GM21576 (cell line): Measurements from ENCODE around the gene SLC34A3.

ENCODE experiments used
- ATAC-seq: cut with Tn5 transposase; IDR thresholded peaks from one replicate; pipeline ENCODE4 v1.9.1; 2021; ENCODE audit warnings: mild to moderate bottlenecking, moderate library complexity; ENCODE audit not compliant: unreplicated experiment

SLC34A3 gene

DNA sequence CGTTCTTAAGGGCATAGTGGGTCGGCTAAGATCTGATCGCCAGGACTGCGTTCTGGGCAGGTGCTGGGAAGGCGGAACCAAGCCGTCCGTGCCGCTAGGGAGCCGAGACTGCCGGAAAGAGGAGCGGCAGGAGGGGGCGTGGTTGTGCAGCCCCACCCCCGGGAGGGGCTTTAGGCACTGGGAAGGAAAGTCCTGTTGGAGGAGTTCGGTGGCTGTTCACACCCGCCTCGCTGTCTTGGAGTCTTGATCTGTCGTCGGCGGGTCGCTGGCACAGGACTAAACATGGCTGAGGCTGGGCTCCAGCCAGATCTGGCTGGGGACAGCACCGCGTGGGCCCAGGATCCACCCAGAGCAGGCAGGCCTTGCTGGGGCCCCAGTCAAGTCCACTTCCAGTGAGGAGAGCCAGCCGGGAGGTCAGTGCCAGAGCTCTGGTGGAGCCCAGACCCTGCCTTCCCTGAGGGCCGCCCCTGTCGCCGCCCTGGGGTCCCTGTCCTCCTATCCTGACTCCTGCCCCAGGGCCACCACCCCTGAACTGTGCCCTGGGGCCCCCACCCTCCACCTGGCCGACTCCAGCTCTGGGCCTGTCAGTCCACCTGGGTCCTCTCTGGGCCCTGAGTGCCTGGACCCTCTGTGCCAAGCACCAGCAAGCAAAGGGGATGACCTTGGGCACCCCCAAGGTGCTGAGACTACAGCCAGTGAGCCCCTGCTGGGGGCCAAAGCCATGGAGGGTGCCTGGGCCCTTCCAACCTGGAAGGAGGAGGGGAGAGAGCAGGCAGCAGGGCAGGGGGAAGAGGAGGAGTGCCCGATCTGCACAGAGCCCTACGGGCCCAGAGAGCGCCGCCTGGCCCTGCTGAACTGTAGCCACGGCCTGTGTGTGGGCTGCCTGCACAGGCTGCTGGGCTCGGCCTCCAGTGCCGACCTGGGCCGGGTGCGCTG lies 13.2 kb upstream of the SLC34A3 start:
- no peak for ATAC-seq

DNA sequence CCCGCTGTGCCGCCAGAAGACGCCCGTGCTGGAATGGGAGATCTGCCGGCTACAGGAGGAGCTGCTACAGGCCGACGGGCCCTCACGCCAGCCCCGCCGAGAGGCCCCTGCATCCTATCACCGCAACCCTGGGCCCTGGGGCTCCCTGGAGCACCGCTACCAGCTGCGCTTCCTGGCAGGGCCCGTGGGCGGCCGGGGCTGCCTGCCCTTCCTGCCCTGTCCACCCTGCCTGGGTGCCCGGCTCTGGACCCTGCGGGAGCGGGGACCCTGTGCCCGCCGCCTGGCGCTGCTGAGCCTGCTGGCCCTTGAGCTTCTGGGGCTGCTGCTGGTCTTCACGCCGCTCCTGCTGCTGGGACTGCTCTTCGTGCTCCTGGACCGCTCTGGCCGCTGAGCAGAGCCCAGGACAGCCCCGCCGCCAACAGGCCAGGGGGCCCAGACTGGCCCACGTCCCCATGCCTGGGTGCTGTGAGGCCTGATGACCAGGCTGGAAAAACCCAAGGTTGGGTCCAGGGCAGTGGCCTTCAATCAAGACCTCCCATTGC lies 12.4 kb upstream of the SLC34A3 start:
- ATAC-seq = no peak

DNA sequence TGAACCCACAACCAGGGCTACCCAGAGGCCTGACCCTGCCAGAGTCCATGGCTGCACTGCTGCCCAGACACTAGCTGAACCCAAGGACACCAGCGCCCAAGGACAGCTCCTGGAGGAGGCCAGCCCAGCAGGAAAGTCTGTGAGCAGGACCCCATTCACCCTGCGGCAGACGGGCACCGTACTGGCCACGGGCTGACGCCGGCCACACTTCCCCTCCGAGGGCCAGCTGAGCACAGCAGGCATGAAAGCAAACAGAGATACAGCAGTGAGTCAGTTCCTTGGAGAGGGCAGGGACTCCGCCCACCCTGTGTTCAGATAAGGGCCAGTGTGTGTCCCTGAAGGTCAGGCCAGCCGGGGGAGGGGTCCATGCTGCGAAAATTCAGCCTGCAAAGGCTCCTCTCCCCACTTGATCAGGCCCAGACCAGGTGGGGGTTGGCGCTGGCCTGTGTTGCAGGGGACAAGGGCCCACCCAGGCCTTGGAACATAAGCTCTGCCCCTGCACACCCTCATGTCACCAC lies 11.9 kb upstream of the SLC34A3 start:
- ATAC-seq = no peak

DNA sequence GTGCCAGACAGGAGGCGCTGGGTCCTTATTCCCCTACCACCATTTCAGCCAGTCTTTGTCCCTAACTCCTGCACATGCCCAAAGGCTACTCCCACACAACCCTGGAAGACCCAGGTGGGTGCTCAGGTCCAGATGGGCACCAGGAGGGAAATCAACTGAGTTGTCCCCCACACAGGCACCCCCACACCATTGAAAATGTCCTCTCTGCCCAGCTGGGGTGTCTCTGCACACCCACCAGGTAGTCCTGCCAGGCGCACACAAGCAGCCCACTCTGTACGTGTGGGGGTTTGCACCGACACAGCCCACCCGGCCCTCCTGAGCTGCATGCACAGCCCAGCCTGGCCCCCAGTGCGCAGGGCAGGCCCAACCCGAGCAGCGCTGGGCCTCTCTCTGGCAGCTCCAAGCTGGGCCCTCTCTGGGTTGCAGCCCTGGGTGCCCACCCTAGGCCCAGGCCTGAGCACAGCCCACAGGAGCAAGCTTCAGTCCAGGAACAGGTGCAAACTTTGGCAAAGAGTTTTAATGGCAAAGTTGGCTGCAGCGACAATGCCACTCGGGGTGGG lies 10.9 kb upstream of the SLC34A3 start:
- ATAC-seq = no peak

DNA sequence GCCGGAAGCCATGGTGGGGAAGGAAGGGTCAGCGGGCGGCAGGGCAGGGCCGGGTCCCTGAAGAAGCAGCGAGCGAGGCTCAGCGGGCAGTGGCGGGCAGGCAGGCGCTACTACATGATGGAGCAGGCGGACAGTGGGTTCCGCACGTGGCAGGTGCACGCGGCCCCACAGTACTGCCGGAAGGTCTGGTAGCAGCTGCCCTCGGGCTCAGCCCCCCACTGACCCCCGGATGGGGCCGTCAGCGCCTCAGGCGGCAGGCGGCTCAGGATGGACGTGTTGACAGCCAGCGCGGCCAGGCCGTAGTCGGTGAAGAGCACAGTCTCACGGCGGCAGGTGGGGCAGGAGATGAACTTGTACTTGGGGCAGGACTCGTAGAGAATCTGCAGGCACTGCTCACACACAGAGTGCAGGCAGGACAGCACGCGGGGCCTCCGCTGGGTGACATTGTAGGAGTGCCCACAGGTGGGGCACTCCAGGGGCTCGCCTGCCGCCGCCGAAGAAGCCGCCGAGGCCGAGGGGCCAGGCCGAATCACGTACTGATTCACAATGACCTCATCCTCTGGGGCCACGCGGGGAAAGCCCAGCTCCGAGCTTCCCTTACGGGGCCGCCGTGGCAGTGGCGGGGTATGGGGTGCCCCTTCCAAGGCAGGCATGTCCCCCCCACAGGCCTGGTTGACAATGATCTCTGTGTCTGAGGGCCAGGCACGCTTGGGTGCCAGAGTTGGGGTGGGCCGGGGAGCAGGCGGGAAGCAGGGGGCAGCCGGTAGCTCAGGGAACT lies 10.2 kb upstream of the SLC34A3 start:
- no peak for ATAC-seq

DNA sequence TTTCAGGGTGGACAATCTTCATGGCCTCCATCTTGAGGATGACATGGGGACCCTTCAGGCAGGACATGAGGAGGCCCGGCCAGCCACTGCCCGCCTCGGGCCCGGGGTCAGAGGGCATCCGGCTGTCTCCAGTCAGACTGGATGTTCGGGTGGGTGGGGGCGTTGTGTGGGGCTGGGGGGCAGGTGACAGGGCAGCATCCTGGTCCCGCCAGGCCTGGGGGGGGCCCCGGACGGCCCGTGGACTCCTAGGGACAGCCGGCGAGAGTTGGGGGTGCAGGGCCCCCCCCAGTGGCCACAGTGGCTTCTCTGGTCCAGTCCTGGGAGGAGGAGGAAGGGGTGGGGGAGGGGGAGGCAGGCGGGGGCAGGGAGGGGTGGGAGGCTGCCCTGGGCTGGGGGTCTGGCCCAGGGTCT lies 9.6 kb upstream of the SLC34A3 start:
- no peak for ATAC-seq

DNA sequence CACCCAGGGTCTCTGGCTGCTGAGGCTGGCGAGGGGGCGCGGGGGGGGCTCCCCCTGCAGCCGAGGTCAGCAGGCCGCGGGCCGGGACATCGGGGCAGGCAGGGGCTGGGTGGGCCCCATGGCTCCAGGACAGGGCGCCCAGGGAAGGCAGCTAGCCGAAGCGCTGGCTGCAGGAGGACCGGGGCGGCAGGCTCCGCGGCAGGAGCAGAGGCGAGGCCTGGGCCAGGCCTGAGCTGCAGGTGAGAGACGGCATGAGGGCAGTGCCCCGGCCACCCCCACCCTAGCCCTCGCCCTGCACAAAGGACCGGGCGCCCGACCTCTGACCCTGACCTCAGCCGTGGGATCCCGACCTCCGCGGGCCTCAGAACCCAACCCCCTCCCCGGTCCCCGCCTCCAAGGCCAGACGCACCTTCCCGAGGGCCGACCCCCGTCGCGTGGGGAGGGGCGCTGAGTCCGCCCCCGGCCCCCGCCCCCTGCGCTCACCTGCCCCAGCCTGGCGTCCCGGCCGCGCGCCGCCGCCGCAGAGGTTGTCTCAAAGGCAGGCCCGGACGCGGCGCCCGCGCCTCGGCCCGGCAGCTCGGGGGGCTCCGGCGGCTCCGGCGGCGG lies 9.1 kb upstream of the SLC34A3 start:
- no peak for ATAC-seq

DNA sequence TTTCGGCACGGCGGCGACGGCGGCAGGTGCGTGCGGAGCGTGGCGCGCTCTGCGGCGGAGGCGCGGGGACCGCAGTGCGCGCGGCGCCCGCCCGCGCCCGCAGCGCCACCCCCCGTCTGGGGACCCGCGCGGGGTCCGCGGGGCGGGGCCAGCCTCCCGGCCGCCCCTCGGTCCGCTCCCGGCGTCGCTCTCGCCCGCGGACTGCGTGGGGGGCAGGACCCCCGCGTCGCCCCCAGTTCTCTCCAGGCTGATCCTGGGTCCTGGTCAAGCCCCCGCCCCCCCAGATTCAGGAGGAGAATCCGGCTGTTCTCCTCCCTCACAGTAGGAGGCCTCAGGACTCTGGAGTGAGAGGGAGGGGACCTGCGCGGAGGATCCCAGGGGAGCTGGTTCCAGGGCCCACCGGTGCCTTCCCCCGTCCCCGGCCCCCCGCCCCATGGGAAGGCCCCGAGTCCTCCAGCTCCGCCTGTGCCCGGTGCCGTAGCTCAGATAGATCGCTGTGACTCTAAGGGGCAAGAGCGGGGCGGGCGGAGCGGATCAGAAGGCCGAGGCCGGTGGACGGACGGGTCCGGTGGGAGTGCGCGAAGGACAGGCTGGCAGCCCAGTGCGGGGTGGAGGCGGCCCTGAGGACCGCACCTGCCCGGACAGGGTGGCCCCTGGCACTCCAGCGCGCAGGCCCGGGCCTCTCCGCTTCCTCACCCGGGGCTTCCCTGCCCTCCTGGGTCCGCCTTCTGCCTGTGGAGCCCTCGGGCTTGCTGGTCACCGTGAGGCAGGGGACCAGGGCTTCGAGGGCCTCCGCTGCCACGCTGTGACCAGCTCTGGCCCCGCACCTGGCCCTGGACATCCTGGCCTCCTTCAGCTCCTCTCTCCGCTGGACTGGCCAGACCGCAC lies 8.3 kb upstream of the SLC34A3 start, which contains the start of gene RNF208:
Gene RNF208, minus strand, starts transcription at position 51 of the 888 bp plus-strand sequence. CDS start 1,028 bp downstream, outside the sequence.
- no peak for ATAC-seq

DNA sequence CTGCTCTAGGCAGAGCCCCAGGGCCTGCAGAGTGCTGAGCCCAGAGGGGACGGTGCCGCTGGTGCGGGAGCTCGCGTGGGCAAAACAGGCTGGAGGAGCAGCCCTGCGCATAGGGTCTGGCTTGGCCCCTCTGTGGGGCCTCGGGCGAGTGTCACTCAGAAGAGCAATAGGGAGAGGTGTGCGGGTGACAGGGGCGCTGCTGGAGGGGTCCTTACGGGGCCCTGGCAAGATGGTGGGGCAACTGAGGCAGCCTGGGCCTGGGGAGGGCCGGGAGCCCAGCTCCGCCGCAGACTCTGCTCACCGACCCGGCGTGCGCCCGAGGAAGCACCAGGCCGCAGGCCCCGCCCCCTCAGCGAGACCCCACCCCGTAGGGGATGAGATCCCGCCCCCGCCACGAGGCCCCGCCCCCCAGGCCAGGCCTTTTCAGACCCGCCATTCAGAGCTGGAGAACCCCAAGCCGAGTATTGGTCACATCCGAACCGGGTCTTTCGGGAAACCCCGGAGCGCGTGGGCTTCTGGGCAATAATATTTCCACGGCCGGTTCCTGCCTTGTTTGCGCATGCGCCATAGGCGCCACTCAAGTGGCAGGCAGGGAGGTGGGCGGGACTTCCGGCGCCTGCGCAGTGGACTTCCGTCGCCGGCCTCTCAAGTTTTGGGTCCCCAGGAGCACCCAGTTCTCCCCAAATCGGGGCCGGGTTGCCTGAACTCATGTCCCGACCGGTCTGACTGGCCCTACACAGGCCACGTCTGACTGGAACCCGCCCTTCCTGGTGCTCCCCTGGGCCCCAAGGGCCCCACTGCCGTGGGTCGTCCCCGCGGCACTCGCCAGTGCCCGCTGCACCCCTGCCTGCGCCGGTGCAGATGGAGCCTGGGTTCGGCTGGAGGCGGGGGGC lies 7.4 kb upstream of the SLC34A3 start:
- peak; percentile 59 for ATAC-seq

DNA sequence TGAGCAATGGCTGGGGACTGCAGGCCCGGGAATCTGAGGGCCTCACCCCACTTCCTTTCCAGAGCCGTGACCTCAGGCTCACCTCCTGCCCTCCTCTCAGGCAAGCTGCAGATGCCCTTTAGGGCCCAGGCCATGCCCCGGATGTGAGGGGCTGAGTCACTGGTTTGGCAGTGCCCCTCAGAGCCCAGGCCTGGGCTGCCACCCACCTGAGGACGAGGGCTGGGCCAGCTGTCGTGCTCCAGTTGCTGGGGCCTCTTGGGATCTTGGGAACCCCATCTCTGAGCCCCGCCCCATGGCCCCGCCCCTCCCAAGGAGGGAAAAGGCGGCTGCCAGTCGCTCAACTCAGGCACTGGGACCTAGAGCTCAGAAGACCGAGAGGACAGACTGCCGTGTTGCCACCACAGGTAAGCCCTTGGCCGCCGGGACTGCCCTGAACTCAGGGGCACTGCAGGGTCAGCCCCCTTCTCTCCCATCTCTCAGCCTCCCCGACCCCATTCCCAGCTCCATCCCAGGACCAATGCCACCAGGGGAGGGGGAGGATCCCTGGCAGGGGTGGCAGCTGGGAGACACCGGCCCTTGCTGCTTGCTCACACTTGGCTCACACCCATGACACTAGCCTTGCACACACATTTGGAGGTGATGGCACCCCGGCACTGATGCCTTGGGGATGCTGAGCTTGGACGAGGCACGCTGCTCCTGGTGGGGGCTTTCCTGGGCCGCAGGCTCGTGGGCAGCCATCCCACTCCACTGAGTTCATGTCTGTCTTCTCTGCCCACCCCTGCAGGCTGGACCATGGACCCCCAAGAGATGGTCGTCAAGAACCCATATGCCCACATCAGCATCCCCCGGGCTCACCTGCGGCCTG lies 5.6 kb upstream of the SLC34A3 start, which contains the start of gene CYSRT1:
Gene CYSRT1, plus strand, starts transcription at position 345 of the 865 bp plus-strand sequence. Its CDS starts 448 bp downstream, at position 793.
- no peak for ATAC-seq

DNA sequence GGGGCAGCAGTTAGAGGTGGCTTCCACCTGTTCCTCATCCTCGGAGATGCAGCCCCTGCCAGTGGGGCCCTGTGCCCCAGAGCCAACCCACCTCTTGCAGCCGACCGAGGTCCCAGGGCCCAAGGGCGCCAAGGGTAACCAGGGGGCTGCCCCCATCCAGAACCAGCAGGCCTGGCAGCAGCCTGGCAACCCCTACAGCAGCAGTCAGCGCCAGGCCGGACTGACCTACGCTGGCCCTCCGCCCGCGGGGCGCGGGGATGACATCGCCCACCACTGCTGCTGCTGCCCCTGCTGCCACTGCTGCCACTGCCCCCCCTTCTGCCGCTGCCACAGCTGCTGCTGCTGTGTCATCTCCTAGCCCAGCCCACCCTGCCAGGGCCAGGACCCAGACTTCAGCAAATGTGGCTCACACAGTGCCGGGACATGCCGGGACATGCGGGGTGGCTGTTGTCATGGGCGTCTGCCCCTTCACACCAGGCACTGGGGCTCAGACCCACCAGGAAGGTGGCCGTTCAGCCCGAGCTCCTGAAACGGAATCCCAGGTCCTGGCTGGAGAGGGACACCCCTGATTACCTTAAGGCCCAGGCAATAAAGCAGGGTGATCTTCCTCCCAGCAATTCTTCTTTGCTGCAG lies 4.9 kb upstream of the SLC34A3 start:
- no peak for ATAC-seq

DNA sequence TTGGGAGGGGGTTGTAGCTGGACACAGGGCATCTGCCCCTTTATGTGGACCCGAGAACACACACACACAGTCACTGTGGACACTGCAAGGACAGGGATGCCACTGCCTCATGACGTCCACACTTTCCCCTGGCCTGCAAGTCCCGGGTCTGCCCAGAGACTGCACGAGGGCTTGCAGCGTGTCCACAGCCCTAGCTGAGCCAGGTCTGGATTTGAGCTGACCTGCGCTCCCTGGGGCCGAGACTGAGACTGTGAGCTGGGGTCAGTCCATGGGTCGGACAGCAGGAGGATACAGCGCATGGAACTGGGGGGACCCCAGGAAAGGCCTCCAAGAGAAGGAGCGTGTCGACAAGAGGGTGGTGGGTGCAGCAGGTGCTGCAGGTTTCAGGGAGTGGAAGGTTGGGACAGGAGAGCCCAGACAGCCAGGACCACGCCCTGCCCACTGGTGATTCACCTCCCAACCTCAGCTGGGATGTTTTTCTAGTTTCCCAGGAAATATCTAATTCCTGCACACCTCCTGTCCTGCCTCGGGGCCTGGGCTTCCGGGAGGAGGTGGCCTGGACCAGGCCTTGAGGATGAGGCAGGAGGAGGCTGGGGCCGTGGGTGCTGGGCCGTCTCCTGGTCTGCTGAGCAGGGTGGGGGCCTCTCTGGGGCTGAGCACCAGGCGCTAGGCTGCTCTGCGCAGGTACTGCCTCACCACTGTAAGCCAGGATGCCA lies 4.2 kb upstream of the SLC34A3 start:
- no peak for ATAC-seq

DNA sequence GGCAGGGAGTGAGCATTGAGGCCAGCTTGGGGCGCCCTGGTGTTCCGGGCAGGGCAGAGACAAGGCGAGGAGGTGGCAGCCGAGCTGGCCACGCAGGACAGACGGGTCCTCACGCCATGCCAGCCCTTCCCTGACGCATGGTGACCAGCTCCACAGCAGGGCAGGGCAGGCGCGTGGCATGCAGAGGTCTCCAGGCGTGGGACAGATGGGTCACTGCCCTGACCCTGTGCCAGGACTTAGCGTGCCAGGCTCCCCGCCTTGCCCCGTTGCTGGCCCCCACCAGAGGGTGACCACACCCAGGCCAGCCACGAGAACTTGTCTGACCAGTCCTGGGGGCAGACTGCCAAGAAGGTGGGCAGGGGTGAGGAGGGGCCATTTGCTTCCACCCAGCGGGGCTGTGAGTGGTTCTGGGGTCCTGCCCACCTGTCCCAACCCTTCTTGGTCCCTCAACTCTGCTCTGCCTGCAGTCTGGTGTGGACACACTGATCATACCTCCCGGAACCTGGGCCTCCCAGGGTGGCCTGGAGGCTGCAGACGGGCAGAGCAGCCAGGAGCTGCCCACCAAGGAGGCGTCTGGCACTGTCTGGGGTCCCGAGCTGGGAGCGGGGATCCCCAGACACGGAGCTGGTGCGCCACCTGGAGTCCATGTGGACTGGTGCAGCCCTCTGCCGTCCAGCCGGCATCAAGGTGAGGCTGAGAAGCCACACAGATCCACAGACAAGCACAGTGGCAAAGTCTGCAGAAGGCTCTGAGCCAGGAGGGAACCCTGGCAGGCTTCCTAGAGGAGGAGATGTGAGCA lies 3.4 kb upstream of the SLC34A3 start, which contains the start of gene RNF224:
Gene RNF224, plus strand, starts transcription at position 449 of the 799 bp plus-strand sequence. CDS start 834 bp downstream, outside the sequence.
- no peak for ATAC-seq

DNA sequence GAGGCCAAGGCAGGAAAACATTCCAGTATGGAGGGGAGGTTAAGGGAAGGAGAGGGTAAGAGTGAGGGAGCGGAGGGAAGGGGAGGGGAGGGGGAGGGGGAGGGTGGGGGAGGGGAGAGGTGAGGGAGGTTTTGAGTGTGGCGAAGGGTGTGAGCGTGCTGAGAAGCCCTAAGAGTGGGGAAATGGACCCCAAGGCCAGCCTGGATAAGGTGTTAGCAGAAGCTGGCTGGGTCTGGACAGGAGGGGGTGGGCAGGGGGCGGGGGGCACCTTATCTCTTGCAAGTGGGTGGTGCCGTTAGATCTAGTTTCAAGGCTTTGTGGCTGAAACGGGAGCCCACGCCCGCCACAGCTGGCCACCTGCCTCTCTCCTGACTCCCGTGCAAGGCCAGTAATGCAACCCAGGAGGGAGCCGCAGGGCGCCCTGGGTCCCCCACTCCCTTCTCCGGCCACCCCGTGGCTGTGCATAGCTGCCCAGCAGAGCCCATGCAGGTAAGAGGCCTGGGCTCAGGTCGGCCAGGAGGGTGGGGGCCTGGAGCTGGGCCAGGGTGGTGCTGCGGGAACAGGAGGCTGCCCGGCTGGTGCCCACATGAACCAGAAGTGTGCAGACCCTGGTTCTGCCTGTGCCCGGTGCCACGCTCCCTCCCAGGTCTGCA lies 2.7 kb upstream of the SLC34A3 start:
- ATAC-seq = no peak

DNA sequence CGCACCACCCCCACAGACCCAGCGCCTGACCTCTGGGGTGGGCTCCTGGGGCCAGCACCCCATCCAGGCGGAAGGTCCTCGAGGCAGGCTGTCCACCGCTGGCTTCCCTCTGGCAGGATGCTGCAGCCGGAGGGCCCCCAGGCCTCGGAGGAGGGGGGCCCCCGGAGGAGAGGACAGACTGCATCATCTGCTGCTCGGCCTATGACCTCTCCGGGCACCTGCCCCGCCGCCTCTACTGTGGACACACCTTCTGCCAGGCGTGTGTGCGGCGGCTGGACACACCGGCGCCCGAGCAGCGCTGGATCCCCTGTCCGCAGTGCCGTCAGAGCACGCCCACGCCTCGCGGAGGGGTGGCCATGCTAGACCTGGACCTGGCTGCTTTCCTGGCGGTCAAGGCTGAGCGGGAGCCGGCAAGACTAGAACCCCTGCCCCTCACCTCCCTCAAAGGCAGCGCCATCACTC lies 2.2 kb upstream of the SLC34A3 start:
- ATAC-seq = no peak
